CD4-positive, alpha-beta T cell (primary cell): ENCODE results near the gene STAB1. TPM values are rescaled to one million over a fixed set of nuclear protein-coding genes. Genes with fewer than 3 reads are reported as not detected.

Experiments
- ATAC-seq: fragments of 200-7000 bp; cut with Tn5 transposase; one replicate; pipeline ENCODE4 v1.10.0; 2022; ENCODE audit warnings: mild to moderate bottlenecking; ENCODE audit not compliant: poor library complexity
- CTCF ChIA-PET: fragments of 350-600 bp; sonication (Branson Sonifier 250); formaldehyde crosslinking; loops from one replicate; lab custom pipeline; 2021; ENCODE audit warnings: antibody characterized with exemption, inconsistent platforms; lab: Charles Lee
- POLR2A ChIA-PET: fragments of 350-600 bp; sonication (Branson Sonifier 250); formaldehyde crosslinking; loops from one replicate; lab custom pipeline; 2021; ENCODE audit warnings: antibody characterized with exemption, inconsistent platforms; lab: Charles Lee
- DNase-seq, 14 experiments: peaks; one replicate each; pipeline ENCODE4 v3.0.0-alpha.2; 2013 to 2020; ENCODE audit warnings: mixed read lengths in 2 of 14
- H3K27ac ChIP-seq, 2 donors: one replicate each; pipeline versions ENCODE4 v1.5.1 to v1.7.0; 2013; ENCODE audit warnings: low read length in 2 of 2, low read depth in 1 of 2, mild to moderate bottlenecking in 1 of 2
- H3K27me3 ChIP-seq, 2 experiments: 1 replicate in 1 of 2; 2 replicates in 1 of 2; pipeline versions ENCODE4 v1.6.1 to v1.7.0; 2013; ENCODE audit warnings: low read length in 2 of 2, control low read depth in 1 of 2, mild to moderate bottlenecking in 1 of 2, moderate library complexity in 1 of 2; ENCODE audit not compliant: insufficient read depth in 2 of 2, control insufficient read depth in 1 of 2
- H3K36me3 ChIP-seq: one replicate; pipeline ENCODE4 v1.6.1; 2013; ENCODE audit warnings: low read length, control low read depth; ENCODE audit not compliant: insufficient read depth
- H3K4me1 ChIP-seq: one replicate; pipeline ENCODE4 v1.6.1; 2013; ENCODE audit warnings: low read length, control low read depth; ENCODE audit not compliant: insufficient read depth
- H3K4me3 ChIP-seq: one replicate; pipeline ENCODE4 v1.5.1; 2013; ENCODE audit warnings: mild to moderate bottlenecking, low read length, moderate library complexity
- H3K9me3 ChIP-seq, 2 experiments: 1 replicate in 1 of 2; 2 replicates in 1 of 2; pipeline versions ENCODE4 v1.6.1 to v1.7.0; 2013; ENCODE audit warnings: low read length in 2 of 2, mild to moderate bottlenecking in 2 of 2, control low read depth in 1 of 2, moderate library complexity in 1 of 2; ENCODE audit not compliant: control insufficient read depth in 1 of 2, insufficient read depth in 1 of 2
- H3K27ac Mint-ChIP-seq: one replicate; pipeline ENCODE4 v1.8.0; 2020; ENCODE audit warnings: mixed read lengths
- H3K27me3 Mint-ChIP-seq: one replicate; pipeline ENCODE4 v1.8.0; 2021; ENCODE audit warnings: mixed read lengths
- H3K36me3 Mint-ChIP-seq: one replicate; pipeline ENCODE4 v1.8.0; 2021; ENCODE audit warnings: low read depth, mixed read lengths
- H3K4me1 Mint-ChIP-seq: one replicate; pipeline ENCODE4 v1.8.0; 2021; ENCODE audit warnings: low read depth, mixed read lengths
- H3K4me3 Mint-ChIP-seq: one replicate; pipeline ENCODE4 v1.8.0; 2020; ENCODE audit warnings: mild to moderate bottlenecking, mixed read lengths
- H3K9me3 Mint-ChIP-seq: one replicate; pipeline ENCODE4 v1.8.0; 2020; ENCODE audit warnings: mixed read lengths
- CTCF ChIP-seq: fragments of 200-600 bp; IDR thresholded peaks from one replicate; pipeline ENCODE4 v1.8.0; 2022; ENCODE audit warnings: antibody characterized with exemption, mild to moderate bottlenecking
- intact Hi-C, 2 experiments: fragments of 100-400 bp; cut with DNase I in 1 of 2; cut with micrococcal nuclease in 1 of 2; formaldehyde crosslinking; loops; one replicate each; pipeline versions ENCODE4 v1.15.1 to v1.9.0; 2023 to 2025; cut with DNase I, micrococcal nuclease
- total RNA-seq, 174 experiments: library from RNA in 2 of 174; stranded (reverse) in 2 of 174; gene quantifications; one replicate each; pipeline ENCODE4 v1.2.3 and lab custom pipeline; 2021 to 2026

Gene STAB1
- total RNA-seq, 2 experiments from 2014 or later: 1.5 to 2.5 TPM

- POLR2A ChIA-PET: no interaction called here
- CTCF ChIA-PET: no interaction called here
- no peak for ATAC-seq
- no peaks in the 10 kb centered on the region for H3K9me3 Mint-ChIP-seq
- no peaks in the 10 kb centered on the region for H3K27me3 Mint-ChIP-seq
- H3K36me3 Mint-ChIP-seq: peaks cover 89% of the 10 kb centered on the region
- DNase-seq: no peak
- intact Hi-C loops: no loop called here
- no peaks in the 10 kb centered on the region for H3K27me3 ChIP-seq
- H3K27ac ChIP-seq: no peak overlapping the region
- no peaks in the 10 kb centered on the region for H3K4me1 Mint-ChIP-seq
- no peak overlapping the region for H3K4me3 ChIP-seq
- no peaks in the 10 kb centered on the region for H3K4me1 ChIP-seq
- H3K27ac Mint-ChIP-seq: no peak overlapping the region
- no peaks in the 10 kb centered on the region for H3K9me3 ChIP-seq
- no peak overlapping the region for H3K4me3 Mint-ChIP-seq
- peaks cover 84% of the 10 kb centered on the region for H3K36me3 ChIP-seq
- TF ChIP-seq CTCF: no peak
Observed at GRCh38 chr3:52477076-52477795, 17.9 kb upstream of the STAB1 start.

DNA sequence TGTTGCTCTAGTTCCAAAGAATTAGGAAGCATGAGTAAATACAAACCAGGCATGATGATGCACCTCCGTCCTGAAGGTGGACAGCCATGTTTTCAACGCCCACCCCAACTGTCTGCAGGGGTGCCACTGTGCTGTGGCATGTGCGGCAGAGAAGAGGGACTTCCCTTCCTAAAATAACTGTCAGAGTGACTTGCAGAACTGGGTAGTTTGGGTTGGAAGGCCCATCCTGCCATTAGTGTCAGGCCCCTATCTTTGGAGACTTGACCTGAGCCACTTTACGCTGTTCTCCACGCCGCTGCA lies 17.4 kb upstream of the STAB1 start:
- no peaks in the 10 kb centered on the region for H3K27me3 Mint-ChIP-seq
- H3K36me3 ChIP-seq: peaks cover 84% of the 10 kb centered on the region
- H3K4me3 ChIP-seq: no peak overlapping the region
- CTCF ChIA-PET: no interaction called here
- H3K9me3 ChIP-seq: no peaks in the 10 kb centered on the region
- H3K4me1 Mint-ChIP-seq: no peaks in the 10 kb centered on the region
- H3K27me3 ChIP-seq: no peaks in the 10 kb centered on the region
- H3K36me3 Mint-ChIP-seq: peaks cover 90% of the 10 kb centered on the region
- ATAC-seq (no peak), DNase-seq (no peak)
- H3K27ac Mint-ChIP-seq: no peak overlapping the region
- no peak for TF ChIP-seq CTCF
- intact Hi-C loops: no loop called here
- H3K4me3 Mint-ChIP-seq: no peak overlapping the region
- no peaks in the 10 kb centered on the region for H3K4me1 ChIP-seq
- H3K9me3 Mint-ChIP-seq: no peaks in the 10 kb centered on the region
- H3K27ac ChIP-seq: no peak overlapping the region
- POLR2A ChIA-PET: no interaction called here

DNA sequence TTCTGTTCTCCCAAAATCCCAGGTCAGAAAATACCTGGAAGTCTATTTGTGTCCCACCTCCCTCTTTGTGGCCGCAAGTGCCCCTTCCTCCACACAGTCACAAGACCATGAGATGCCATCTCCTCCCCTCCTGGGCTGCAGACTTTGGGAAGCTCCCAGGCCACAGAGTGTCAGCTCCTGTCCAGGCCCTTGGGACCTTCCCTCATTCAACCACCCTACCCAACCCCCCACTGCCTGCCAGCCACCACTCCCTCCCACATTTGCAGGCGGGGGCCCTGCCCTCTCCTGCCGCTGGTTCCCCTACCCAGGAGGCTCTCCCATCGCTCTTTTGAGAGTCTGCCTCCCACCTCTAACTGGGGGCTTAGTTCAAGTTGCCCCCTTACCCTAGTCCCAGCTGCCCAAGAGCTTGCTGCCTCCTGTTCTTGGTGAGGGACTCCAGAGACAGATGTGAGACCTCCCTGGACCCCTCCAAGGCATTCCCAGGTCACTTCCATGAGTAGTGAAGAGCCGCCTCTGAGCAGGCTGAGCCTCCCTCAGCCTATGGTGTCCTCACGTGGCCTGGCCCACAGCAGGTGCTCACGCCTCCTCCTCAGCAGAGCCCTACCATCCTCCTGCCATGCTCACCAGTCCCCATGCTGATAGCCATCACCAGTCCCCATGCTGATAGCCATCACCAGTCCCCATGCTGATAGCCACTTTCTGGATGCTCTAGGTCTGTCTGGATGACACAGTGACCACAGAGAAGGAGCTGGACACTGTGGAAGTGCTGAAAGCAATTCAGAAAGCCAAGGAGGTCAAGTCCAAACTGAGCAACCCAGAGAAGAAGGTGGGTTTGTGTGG lies 15.9 kb upstream of the STAB1 start:
- Mint-ChIP-seq H3K36me3 (peaks cover 92% of the 10 kb centered on the region), H3K9me3 (no peaks in the 10 kb centered on the region), H3K27me3 (no peaks in the 10 kb centered on the region), H3K4me1 (no peaks in the 10 kb centered on the region), H3K27ac (no peak overlapping the region), H3K4me3 (no peak overlapping the region)
- H3K4me1 ChIP-seq: no peaks in the 10 kb centered on the region
- no peak overlapping the region for H3K4me3 ChIP-seq
- intact Hi-C loops: no loop called here
- ChIA-PET CTCF (no interaction called here), POLR2A (no interaction called here)
- H3K27ac ChIP-seq: no peak overlapping the region
- TF ChIP-seq CTCF: no peak
- DNase-seq: no peak
- no peaks in the 10 kb centered on the region for H3K9me3 ChIP-seq
- peaks cover 74% of the 10 kb centered on the region for H3K36me3 ChIP-seq
- no peaks in the 10 kb centered on the region for H3K27me3 ChIP-seq
- ATAC-seq: no peak
